22Rv1 (cell line): ENCODE measurements around the gene RAB35.

Experiments used
- CTCF ChIP-seq: fragments of 450-650 bp; IDR thresholded peaks from 2 replicates; pipeline ENCODE4 v1.5.1; 2017; ENCODE audit warnings: mild to moderate bottlenecking
- ZFX ChIP-seq: fragments of 450-650 bp; IDR thresholded peaks from 2 replicates; pipeline ENCODE4 v1.6.1; 2017; ENCODE audit warnings: antibody characterized with exemption, borderline replicate concordance

GRCh38 chr12:120090626-120091295 is 25.8 kb downstream of the RAB35 start:
- TF ChIP-seq CTCF (no peak), ZFX (no peak)
